ENCODE results near the gene NHERF1.
A peak's percentile ranks its signal among the peaks of the same experiment; 100 is the strongest.

NHERF1 gene

DNA sequence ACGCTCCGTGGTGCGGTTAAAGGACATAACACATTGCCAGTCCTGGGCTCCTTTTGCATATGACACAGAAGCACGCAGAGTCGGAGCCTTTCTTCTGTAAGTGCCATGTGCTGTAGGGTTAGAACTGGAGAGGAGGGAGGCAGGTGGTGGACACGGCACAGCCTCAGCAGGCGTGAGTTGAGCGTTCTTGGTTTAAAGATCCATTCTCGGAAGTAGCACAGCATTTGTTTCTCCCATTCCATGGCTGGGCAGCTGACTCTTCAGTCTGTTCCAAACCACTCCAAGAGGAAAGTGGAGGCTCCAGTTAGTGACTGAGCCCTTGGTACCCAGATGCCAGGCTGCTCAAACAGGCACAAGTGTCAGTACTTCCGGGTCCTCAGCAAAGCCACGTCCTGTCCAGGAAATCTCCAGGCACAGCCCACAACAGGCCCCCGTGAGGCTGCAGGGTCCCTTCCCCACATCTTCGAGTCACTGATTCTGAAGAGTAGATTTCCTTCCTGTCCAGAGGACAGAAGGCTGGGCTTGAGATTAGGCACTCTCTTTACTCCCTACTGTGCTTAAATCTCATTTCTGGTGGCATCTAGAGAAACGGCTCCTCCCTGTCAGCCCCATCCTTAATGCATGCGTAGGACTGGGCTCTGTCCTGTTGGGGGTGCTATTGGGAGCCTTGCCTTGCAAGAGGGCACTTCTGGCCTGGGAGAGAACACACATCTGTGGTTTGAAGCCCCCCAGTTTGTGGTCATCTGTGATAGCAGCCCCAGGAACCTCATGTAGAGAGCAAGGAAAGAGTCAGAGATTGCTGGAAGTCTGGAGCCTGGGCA, 67.3 kb downstream of the NHERF1 start:
- no peak for TF ChIP-seq TCF4 (CRISPR knock-in tag; IDR thresholded peaks at IDR 0.05; ENCODE audit: borderline replicate concordance)
- peak; percentile 65 for ATAC-seq

DNA sequence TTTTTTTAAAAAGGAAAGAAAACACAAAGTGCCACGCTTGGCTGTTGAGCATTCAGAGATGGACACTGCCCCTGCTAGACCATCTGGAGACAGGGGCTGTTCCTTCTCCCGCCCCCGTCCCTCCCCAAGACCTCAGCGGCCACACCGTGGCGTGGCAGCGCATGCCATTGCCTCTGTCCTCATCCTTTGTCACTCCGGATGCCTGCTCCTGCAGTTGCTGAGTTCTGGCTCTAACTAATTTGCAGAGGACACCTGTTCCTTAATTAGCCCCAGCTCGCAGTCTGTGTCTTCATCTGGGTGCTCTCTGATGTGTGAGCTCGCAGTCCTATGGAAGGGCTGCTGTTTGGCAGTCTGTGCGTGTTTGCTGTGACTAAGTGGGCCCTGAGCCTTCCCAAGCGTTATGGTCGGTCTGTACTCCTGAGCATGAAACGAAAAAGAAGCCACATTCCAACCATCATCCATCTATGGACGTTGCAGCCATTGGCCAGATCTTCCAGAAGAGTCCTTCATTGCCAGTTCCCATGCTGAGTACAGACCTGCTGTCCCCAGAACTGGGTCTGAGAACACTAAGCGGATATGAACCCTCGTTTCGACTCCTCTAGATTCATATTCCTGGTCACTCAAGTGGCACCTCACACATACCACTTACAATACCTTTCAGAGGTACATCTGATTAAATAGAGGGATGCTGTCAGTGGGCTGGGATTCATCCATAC, 68.6 kb downstream of the NHERF1 start:
- TF ChIP-seq TCF4 (CRISPR knock-in tag; IDR thresholded peaks at IDR 0.05; ENCODE audit: borderline replicate concordance) (no peak), PPARA (CRISPR knock-in tag; IDR thresholded peaks at IDR 0.05; ENCODE audit: borderline replicate concordance) (no peak), ISL1 (CRISPR knock-in tag; IDR thresholded peaks at IDR 0.05) (no peak), ZNF565 (CRISPR knock-in tag; conservative IDR thresholded peaks at IDR 0.05; ENCODE audit: low read depth) (no peak), GLIS3 (CRISPR knock-in tag; IDR thresholded peaks at IDR 0.05) (no peak), BACH2 (CRISPR knock-in tag; IDR thresholded peaks at IDR 0.05; ENCODE audit: borderline replicate concordance) (no peak), SNAI2 (CRISPR knock-in tag; IDR thresholded peaks at IDR 0.05) (no peak), ARNTL (CRISPR knock-in tag; IDR thresholded peaks at IDR 0.05; ENCODE audit: borderline replicate concordance, low read depth) (no peak), ZFP3 (CRISPR knock-in tag; IDR thresholded peaks at IDR 0.05) (no peak), OSR1 (CRISPR knock-in tag; IDR thresholded peaks at IDR 0.05) (no peak), ZFP30 (CRISPR knock-in tag; IDR thresholded peaks at IDR 0.05) (no peak), ZNF8 (CRISPR knock-in tag; IDR thresholded peaks at IDR 0.05) (no peak), CSDC2 (CRISPR knock-in tag; IDR thresholded peaks at IDR 0.05) (no peak), ZC3H10 (CRISPR knock-in tag; IDR thresholded peaks at IDR 0.05) (no peak)
- TF ChIP-seq, protein P1, sequence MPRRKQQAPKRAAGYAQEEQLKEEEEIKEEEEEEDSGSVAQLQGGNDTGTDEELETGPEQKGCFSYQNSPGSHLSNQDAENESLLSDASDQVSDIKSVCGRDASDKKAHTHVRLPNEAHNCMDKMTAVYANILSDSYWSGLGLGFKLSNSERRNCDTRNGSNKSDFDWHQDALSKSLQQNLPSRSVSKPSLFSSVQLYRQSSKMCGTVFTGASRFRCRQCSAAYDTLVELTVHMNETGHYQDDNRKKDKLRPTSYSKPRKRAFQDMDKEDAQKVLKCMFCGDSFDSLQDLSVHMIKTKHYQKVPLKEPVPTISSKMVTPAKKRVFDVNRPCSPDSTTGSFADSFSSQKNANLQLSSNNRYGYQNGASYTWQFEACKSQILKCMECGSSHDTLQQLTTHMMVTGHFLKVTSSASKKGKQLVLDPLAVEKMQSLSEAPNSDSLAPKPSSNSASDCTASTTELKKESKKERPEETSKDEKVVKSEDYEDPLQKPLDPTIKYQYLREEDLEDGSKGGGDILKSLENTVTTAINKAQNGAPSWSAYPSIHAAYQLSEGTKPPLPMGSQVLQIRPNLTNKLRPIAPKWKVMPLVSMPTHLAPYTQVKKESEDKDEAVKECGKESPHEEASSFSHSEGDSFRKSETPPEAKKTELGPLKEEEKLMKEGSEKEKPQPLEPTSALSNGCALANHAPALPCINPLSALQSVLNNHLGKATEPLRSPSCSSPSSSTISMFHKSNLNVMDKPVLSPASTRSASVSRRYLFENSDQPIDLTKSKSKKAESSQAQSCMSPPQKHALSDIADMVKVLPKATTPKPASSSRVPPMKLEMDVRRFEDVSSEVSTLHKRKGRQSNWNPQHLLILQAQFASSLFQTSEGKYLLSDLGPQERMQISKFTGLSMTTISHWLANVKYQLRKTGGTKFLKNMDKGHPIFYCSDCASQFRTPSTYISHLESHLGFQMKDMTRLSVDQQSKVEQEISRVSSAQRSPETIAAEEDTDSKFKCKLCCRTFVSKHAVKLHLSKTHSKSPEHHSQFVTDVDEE (CRISPR knock-in tag; IDR thresholded peaks at IDR 0.05) = no peak
- TF ChIP-seq, protein P2, sequence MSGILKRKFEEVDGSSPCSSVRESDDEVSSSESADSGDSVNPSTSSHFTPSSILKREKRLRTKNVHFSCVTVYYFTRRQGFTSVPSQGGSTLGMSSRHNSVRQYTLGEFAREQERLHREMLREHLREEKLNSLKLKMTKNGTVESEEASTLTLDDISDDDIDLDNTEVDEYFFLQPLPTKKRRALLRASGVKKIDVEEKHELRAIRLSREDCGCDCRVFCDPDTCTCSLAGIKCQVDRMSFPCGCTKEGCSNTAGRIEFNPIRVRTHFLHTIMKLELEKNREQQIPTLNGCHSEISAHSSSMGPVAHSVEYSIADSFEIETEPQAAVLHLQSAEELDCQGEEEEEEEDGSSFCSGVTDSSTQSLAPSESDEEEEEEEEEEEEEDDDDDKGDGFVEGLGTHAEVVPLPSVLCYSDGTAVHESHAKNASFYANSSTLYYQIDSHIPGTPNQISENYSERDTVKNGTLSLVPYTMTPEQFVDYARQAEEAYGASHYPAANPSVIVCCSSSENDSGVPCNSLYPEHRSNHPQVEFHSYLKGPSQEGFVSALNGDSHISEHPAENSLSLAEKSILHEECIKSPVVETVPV (CRISPR knock-in tag; IDR thresholded peaks at IDR 0.05) = no peak
- TF ChIP-seq, protein P3, sequence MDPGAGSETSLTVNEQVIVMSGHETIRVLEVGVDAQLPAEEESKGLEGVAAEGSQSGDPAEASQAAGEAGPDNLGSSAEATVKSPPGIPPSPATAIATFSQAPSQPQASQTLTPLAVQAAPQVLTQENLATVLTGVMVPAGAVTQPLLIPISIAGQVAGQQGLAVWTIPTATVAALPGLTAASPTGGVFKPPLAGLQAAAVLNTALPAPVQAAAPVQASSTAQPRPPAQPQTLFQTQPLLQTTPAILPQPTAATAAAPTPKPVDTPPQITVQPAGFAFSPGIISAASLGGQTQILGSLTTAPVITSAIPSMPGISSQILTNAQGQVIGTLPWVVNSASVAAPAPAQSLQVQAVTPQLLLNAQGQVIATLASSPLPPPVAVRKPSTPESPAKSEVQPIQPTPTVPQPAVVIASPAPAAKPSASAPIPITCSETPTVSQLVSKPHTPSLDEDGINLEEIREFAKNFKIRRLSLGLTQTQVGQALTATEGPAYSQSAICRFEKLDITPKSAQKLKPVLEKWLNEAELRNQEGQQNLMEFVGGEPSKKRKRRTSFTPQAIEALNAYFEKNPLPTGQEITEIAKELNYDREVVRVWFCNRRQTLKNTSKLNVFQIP (CRISPR knock-in tag; IDR thresholded peaks at IDR 0.05; ENCODE audit: borderline replicate concordance, low read depth) = no peak
- TF ChIP-seq, protein P4, sequence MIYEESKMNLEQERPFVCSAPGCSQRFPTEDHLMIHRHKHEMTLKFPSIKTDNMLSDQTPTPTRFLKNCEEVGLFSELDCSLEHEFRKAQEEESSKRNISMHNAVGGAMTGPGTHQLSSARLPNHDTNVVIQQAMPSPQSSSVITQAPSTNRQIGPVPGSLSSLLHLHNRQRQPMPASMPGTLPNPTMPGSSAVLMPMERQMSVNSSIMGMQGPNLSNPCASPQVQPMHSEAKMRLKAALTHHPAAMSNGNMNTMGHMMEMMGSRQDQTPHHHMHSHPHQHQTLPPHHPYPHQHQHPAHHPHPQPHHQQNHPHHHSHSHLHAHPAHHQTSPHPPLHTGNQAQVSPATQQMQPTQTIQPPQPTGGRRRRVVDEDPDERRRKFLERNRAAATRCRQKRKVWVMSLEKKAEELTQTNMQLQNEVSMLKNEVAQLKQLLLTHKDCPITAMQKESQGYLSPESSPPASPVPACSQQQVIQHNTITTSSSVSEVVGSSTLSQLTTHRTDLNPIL (CRISPR knock-in tag; IDR thresholded peaks at IDR 0.05; ENCODE audit: low read depth) = no peak
- TF ChIP-seq, protein P5, sequence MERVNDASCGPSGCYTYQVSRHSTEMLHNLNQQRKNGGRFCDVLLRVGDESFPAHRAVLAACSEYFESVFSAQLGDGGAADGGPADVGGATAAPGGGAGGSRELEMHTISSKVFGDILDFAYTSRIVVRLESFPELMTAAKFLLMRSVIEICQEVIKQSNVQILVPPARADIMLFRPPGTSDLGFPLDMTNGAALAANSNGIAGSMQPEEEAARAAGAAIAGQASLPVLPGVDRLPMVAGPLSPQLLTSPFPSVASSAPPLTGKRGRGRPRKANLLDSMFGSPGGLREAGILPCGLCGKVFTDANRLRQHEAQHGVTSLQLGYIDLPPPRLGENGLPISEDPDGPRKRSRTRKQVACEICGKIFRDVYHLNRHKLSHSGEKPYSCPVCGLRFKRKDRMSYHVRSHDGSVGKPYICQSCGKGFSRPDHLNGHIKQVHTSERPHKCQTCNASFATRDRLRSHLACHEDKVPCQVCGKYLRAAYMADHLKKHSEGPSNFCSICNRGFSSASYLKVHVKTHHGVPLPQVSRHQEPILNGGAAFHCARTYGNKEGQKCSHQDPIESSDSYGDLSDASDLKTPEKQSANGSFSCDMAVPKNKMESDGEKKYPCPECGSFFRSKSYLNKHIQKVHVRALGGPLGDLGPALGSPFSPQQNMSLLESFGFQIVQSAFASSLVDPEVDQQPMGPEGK (CRISPR knock-in tag; IDR thresholded peaks at IDR 0.05; ENCODE audit: borderline replicate concordance) = no peak
- no peak for ATAC-seq

All from SK-N-SH treated with all-trans-retinoic acid at 6 μM for 48 hours (cell line).